GM12865 (cell line): ENCODE results near the gene RUNX2.

ENCODE experiments used
- DNase-seq: peaks from one replicate; pipeline ENCODE4 v3.0.0; 2010; ENCODE audit warnings: low read depth
- H3K4me3 ChIP-seq: 2 replicates; pipeline ENCODE4 v1.5.1; 2011; ENCODE audit warnings: mild to moderate bottlenecking, low read depth, low read length, control low read depth
- TF ChIP-seq, protein P1 (sequence below): IDR thresholded peaks from 2 replicates; pipeline ENCODE4 v1.5.1; 2011; ENCODE audit warnings: low read length, control low read depth, low read depth, inconsistent platforms; ENCODE audit not compliant: insufficient read depth; ENCODE audit errors: missing control alignments

RUNX2 gene

GRCh38 chr6:45351667-45352066 is 23.5 kb downstream of the RUNX2 start:
- no peak for DNase-seq
- TF ChIP-seq, protein P1, sequence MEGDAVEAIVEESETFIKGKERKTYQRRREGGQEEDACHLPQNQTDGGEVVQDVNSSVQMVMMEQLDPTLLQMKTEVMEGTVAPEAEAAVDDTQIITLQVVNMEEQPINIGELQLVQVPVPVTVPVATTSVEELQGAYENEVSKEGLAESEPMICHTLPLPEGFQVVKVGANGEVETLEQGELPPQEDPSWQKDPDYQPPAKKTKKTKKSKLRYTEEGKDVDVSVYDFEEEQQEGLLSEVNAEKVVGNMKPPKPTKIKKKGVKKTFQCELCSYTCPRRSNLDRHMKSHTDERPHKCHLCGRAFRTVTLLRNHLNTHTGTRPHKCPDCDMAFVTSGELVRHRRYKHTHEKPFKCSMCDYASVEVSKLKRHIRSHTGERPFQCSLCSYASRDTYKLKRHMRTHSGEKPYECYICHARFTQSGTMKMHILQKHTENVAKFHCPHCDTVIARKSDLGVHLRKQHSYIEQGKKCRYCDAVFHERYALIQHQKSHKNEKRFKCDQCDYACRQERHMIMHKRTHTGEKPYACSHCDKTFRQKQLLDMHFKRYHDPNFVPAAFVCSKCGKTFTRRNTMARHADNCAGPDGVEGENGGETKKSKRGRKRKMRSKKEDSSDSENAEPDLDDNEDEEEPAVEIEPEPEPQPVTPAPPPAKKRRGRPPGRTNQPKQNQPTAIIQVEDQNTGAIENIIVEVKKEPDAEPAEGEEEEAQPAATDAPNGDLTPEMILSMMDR = no peak
- no peak overlapping the region for H3K4me3 ChIP-seq

GRCh38 chr6:45353654-45354053 is 25.5 kb downstream of the RUNX2 start:
- TF ChIP-seq, protein P1 = no peak
- no peak for DNase-seq
- H3K4me3 ChIP-seq = no peak overlapping the region

DNA sequence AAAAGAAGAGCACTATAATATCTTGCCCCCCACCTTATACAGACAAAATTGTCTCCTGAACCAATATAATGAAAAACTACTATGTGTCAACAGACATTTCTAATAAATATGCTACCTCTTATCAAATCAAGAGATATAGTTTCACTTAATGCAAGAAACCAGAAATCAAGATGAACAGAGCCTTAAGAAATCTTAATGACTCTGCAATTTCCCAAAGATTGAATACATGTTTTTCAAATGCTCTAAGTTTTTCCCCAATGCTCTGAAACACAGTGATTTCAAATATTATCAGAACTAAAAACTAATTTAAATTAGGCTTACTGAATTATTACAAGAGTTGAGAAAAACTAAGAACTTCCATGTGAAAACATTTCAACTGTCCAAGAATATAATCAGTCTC is 36.3 kb downstream of the RUNX2 start:
- DNase-seq = no peak
- TF ChIP-seq, protein P1 = no peak

GRCh38 chr6:45365036-45365435 is 36.9 kb downstream of the RUNX2 start:
- H3K4me3 ChIP-seq = no peak overlapping the region
- TF ChIP-seq, protein P1 = no peak
- no peak for DNase-seq

More for the DNA sequence above, 36.3 kb downstream of the RUNX2 start:
- no peak overlapping the region for H3K4me3 ChIP-seq

DNA sequence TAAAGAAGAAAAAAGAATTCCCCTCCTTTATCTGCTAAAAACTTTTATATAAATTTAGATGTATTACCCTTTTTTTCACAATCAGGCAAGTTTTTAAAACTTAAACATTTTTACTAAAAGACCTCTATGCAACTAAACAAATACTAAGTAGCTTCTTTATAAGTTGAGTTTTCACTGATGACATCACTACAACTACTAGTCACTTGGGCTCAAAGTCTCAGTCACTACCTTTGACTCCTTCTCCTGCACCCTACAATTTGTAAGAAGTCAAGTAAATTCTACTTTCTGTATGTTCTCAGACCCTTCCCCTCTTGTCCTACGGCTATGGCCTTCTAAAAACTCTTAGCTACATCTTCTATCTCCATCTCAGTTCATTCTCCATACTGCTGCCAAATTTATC is 38.4 kb downstream of the RUNX2 start:
- DNase-seq = no peak
- TF ChIP-seq, protein P1 = no peak
- H3K4me3 ChIP-seq = no peak overlapping the region

DNA sequence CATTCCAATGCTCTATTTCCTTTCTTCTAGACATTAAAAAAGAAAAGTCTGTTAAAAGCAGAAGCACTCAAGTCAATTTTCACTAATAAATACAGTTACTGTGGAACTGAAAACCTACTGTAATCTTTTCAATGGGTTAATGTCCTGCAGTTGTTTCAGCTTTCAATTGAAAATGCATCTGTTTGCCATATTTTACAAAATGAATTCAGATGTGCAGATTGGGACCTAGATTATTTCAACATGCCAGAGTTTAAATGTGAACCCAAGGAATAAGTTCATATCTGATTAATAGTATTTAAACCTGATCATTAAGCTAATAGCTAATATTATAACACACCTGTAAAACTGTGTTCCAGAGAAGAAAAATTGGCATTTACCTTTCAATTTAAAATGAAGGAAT is 39.9 kb downstream of the RUNX2 start:
- no peak overlapping the region for H3K4me3 ChIP-seq
- DNase-seq = no peak
- TF ChIP-seq, protein P1 = no peak

- DNase-seq = no peak
- no peak overlapping the region for H3K4me3 ChIP-seq
- TF ChIP-seq, protein P1 = no peak
Measured at GRCh38 chr6:45369870-45370269, 41.7 kb downstream of the RUNX2 start.
